B cell (primary cell): ENCODE measurements around the gene PANK1. TPM values are rescaled to one million over a fixed set of nuclear protein-coding genes. Genes with fewer than 3 reads are reported as not detected.

Experiments
- ATAC-seq: fragments of 200-7000 bp; cut with Tn5 transposase; one replicate; pipeline ENCODE4 v1.10.0; 2021; ENCODE audit warnings: low read depth, mild to moderate bottlenecking, moderate number of reproducible peaks, moderate library complexity
- CTCF ChIA-PET: fragments of 350-600 bp; sonication (Branson Sonifier 250); formaldehyde crosslinking; loops from one replicate; lab custom pipeline; 2021; ENCODE audit warnings: antibody characterized with exemption, inconsistent platforms; lab: Charles Lee
- POLR2A ChIA-PET: fragments of 350-600 bp; sonication (Branson Sonifier 250); formaldehyde crosslinking; loops from one replicate; lab custom pipeline; 2021; ENCODE audit warnings: antibody characterized with exemption; lab: Charles Lee
- DNase-seq: peaks from one replicate; pipeline ENCODE4 v3.0.0; 2013
- H2AFZ ChIP-seq: 2 replicates; pipeline ENCODE4 v1.6.1; 2012; ENCODE audit warnings: mild to moderate bottlenecking, low read depth, low read length; ENCODE audit not compliant: insufficient read depth, poor library complexity, severe bottlenecking
- H3K27ac ChIP-seq, 2 donors: 1 replicate in 1 of 2; 2 replicates in 1 of 2; pipeline ENCODE4 v1.5.1; 2012 to 2013; ENCODE audit warnings: low read length in 2 of 2, mild to moderate bottlenecking in 2 of 2, moderate library complexity in 1 of 2
- H3K27me3 ChIP-seq, 4 experiments: fragments of 200-600 bp in 1 of 4; sonication (generic) in 1 of 4; replicated peaks in 1 of 4; 1 replicate in 2 of 4; 2 replicates in 2 of 4; pipeline versions ENCODE4 v1.6.1 to v1.7.0; 2013 to 2016; ENCODE audit warnings: low read length in 3 of 4, mild to moderate bottlenecking in 2 of 4, mixed read lengths in 1 of 4, moderate library complexity in 1 of 4; ENCODE audit not compliant: insufficient read depth in 4 of 4, control insufficient read depth in 3 of 4; ENCODE audit errors: control extremely low read depth in 1 of 4
- H3K36me3 ChIP-seq, 2 experiments: replicated peaks in 1 of 2; 1 replicate in 1 of 2; 2 replicates in 1 of 2; pipeline versions ENCODE4 v1.6.1 to v1.7.1; 2013; ENCODE audit warnings: low read length in 1 of 2; ENCODE audit not compliant: insufficient read depth in 2 of 2, control insufficient read depth in 1 of 2; ENCODE audit errors: control extremely low read depth in 1 of 2, extremely low read depth in 1 of 2
- H3K4me1 ChIP-seq, 2 donors: fragments of 200-600 bp in 1 of 2; sonication (generic) in 1 of 2; 1 replicate in 1 of 2; 2 replicates in 1 of 2; pipeline versions ENCODE4 v1.5.1 to v1.6.1; 2013 to 2017; ENCODE audit warnings: low read length in 2 of 2; ENCODE audit not compliant: control insufficient read depth in 2 of 2, insufficient read depth in 2 of 2
- H3K4me2 ChIP-seq: replicated peaks from 2 replicates; pipeline ENCODE3; 2012; ENCODE audit warnings: mild to moderate bottlenecking, low read depth, low read length; ENCODE audit not compliant: poor library complexity, severe bottlenecking
- H3K4me3 ChIP-seq, 5 experiments: fragments of 200-600 bp in 1 of 5; sonication (generic) in 1 of 5; 1 replicate in 3 of 5; 2 replicates in 2 of 5; pipeline versions ENCODE4 v1.5.1 to v1.7.0; 2011 to 2016; ENCODE audit warnings: low read length in 4 of 5, mild to moderate bottlenecking in 4 of 5, low read depth in 2 of 5, control low read depth in 1 of 5, moderate library complexity in 1 of 5; ENCODE audit not compliant: insufficient read depth in 1 of 5; ENCODE audit errors: control extremely low read depth in 1 of 5, extremely low read depth in 1 of 5
- H3K79me2 ChIP-seq: fragments of 200-600 bp; sonication (generic); one replicate; pipeline ENCODE4 v1.6.0; 2016; ENCODE audit warnings: low read length; ENCODE audit not compliant: control insufficient read depth, insufficient read depth
- H3K9ac ChIP-seq: fragments of 200-600 bp; sonication (generic); 2 replicates; pipeline ENCODE4 v1.6.1; 2017; ENCODE audit warnings: mild to moderate bottlenecking, low read length, moderate library complexity
- H3K9me3 ChIP-seq, 3 donors: one replicate each; pipeline versions ENCODE4 v1.6.1 to v1.7.1; 2013; ENCODE audit warnings: low read length in 2 of 3; ENCODE audit not compliant: control insufficient read depth in 2 of 3, insufficient read depth in 1 of 3; ENCODE audit errors: control extremely low read depth in 1 of 3
- H4K20me1 ChIP-seq: 2 replicates; pipeline ENCODE4 v1.6.0; 2012; ENCODE audit warnings: mild to moderate bottlenecking, low read length; ENCODE audit not compliant: insufficient read depth, control insufficient read depth, poor library complexity, severe bottlenecking
- H3K27ac Mint-ChIP-seq: one replicate; pipeline ENCODE4 v1.8.0; 2021; ENCODE audit warnings: mixed read lengths
- H3K27me3 Mint-ChIP-seq: one replicate; pipeline ENCODE4 v1.8.0; 2021; ENCODE audit warnings: mixed read lengths
- H3K4me1 Mint-ChIP-seq: one replicate; pipeline ENCODE4 v1.8.0; 2021; ENCODE audit warnings: mixed read lengths
- H3K4me3 Mint-ChIP-seq: one replicate; pipeline ENCODE4 v1.8.0; 2021; ENCODE audit warnings: mixed read lengths
- H3K9me3 Mint-ChIP-seq: one replicate; pipeline ENCODE4 v1.8.0; 2022; ENCODE audit warnings: mixed read lengths; ENCODE audit not compliant: insufficient read depth
- EZH2 ChIP-seq: IDR thresholded peaks from 2 replicates; pipeline ENCODE4 v1.6.1; 2012; ENCODE audit warnings: borderline replicate concordance, low read depth, mild to moderate bottlenecking, moderate library complexity, low read length; ENCODE audit not compliant: insufficient read depth, poor library complexity, severe bottlenecking
- WGBS: methylation state at CpG from one replicate; pipeline ENCODE4 v1.1.5; 2013; ENCODE audit warnings: missing lambda C conversion rate; ENCODE audit not compliant: insufficient coverage; 5-methylcytosine and 5-hydroxymethylcytosine counted together
- intact Hi-C: fragments of 100-400 bp; cut with micrococcal nuclease; formaldehyde crosslinking; loops from one replicate; pipeline ENCODE4 v1.10.0; 2022
- polyA plus RNA-seq: library from polyadenylated mRNA; depleted of rRNA; stranded (reverse); fragments of >200 nt; gene quantifications from 2 replicates; pipeline ENCODE4 v1.2.3, GENCODE V29; 2012
- total RNA-seq, 2 donors: library from RNA; stranded (reverse); fragments of 120-200 nt in 1 of 2; gene quantifications; 1 replicate in 1 of 2; 2 replicates in 1 of 2; pipeline versions ENCODE4 v1.2.3 to v1.2.4, GENCODE V29; 2013 to 2022
- TF ChIP-seq, protein P1 (sequence below): fragments of 200-600 bp; IDR thresholded peaks from one replicate; pipeline ENCODE4 v1.8.0; 2022; ENCODE audit warnings: antibody characterized with exemption, mild to moderate bottlenecking

PANK1 gene
- total and polyA plus RNA-seq, 2 donors (not counting 1 experiment from before 2014, with no cell fraction given): 0.31 to 2.9 TPM

DNA sequence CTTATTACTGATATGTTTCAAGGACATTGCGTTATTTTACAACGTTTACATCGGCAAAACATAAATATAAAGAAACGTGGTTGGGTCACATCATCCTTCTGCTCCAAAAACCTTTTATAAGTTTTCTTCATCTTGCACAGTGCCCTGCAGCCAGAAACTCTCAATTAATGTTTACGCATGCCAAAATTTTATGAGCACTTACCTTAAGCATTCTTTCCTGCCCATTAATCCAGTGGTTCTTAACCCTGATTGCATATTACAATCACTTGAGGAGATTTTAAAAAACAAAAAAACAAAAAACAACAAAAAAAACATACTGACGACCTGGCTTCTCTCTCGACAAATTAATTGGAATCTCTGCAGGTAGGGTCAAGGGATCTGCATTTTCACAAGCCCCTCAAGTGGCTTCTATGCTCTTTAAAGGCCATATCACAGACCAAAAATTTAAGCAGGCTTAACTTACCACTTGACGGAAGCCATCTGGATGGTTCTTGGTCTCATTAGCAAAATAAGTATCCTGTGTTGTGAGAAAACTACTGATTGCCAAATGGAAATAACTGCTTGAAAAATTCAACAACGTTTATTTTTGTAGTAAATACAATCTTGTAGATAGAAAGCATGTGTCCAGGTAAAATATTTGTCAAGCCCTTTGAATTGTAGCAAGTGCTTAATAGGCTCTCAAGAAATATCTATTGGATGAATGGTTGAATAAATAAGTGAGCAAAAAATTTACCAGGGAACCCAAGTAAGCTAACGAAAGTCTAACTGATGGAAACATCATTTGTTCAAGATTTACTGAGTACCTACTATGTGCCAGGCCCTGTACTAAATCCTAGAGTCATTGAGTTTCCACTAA, 78.7 kb downstream of the PANK1 start:
- 91% methylated on average over 7 of the region's 10 CpGs for WGBS
- Mint-ChIP-seq H3K9me3 (no peaks in the 10 kb centered on the region), H3K4me3 (no peak overlapping the region), H3K27ac (no peak overlapping the region), H3K27me3 (peaks cover 9% of the 10 kb centered on the region), H3K4me1 (no peaks in the 10 kb centered on the region)
- Histone ChIP-seq H3K4me1 (no peaks in the 10 kb centered on the region), H3K4me3 (no peak overlapping the region), H3K27ac (no peak overlapping the region), H2AFZ (no peak overlapping the region), H3K4me2 (no peak overlapping the region), H3K27me3 (no peaks in the 10 kb centered on the region), H3K9me3 (no peaks in the 10 kb centered on the region), H3K79me2 (no peaks in the 10 kb centered on the region), H3K9ac (no peak overlapping the region), H3K36me3 (no peaks in the 10 kb centered on the region), H4K20me1 (no peaks in the 10 kb centered on the region)
- intact Hi-C loops: loop anchor here (10.0 kb wide), 2 partner anchors 532 to 632 kb away; no protein-coding TSS in a partner anchor
- ChIA-PET POLR2A (no interaction called here), CTCF (interaction anchor here (1.1 kb wide), 1 partner anchor 9 kb away, joined by 5 read pairs; no protein-coding TSS in a partner anchor)
- ATAC-seq (no peak), DNase-seq (no peak)
- TF ChIP-seq, protein P1, sequence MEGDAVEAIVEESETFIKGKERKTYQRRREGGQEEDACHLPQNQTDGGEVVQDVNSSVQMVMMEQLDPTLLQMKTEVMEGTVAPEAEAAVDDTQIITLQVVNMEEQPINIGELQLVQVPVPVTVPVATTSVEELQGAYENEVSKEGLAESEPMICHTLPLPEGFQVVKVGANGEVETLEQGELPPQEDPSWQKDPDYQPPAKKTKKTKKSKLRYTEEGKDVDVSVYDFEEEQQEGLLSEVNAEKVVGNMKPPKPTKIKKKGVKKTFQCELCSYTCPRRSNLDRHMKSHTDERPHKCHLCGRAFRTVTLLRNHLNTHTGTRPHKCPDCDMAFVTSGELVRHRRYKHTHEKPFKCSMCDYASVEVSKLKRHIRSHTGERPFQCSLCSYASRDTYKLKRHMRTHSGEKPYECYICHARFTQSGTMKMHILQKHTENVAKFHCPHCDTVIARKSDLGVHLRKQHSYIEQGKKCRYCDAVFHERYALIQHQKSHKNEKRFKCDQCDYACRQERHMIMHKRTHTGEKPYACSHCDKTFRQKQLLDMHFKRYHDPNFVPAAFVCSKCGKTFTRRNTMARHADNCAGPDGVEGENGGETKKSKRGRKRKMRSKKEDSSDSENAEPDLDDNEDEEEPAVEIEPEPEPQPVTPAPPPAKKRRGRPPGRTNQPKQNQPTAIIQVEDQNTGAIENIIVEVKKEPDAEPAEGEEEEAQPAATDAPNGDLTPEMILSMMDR: no peak
- TF ChIP-seq EZH2: no peak

DNA sequence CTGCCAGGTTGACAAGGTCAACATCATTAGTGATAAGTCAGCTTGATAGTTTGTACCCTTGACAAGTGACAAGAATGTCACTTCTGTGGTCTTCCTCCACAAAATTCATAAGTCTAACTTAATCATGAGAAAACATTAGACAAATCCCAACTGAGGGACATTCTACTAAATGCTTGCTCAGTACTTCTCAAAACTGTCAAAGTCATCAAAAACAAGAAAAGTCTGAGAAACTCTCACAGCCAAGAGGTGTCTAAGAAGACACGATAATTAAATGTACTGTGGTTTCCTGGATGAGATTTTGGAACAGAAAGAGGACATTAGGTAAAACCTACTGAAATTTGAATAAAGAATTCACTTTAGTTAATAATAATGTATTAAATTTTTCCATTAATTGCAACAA, 79.9 kb downstream of the PANK1 start:
- ChIA-PET POLR2A (no interaction called here), CTCF (interaction anchor here (0.7 to 1.6 kb wide), 14 partner anchors 12 to 359 kb away, joined by 3 to 14 read pairs (median 5); partner anchors contain the start of gene CH25H)
- H3K9me3 ChIP-seq: no peaks in the 10 kb centered on the region
- H3K36me3 ChIP-seq: no peaks in the 10 kb centered on the region
- H3K4me3 ChIP-seq: no peak overlapping the region
- DNase-seq: no peak
- no peak overlapping the region for H3K27ac ChIP-seq
- no peak overlapping the region for H3K4me2 ChIP-seq
- Mint-ChIP-seq H3K4me1 (no peaks in the 10 kb centered on the region), H3K27ac (no peak overlapping the region), H3K27me3 (peaks cover 9% of the 10 kb centered on the region), H3K9me3 (no peaks in the 10 kb centered on the region), H3K4me3 (no peak overlapping the region)
- no CpG with 5 or more reads among the region's 1 CpG for WGBS
- no peaks in the 10 kb centered on the region for H3K27me3 ChIP-seq
- H4K20me1 ChIP-seq: no peaks in the 10 kb centered on the region
- H3K9ac ChIP-seq: no peak overlapping the region
- TF ChIP-seq, protein P1: no peak
- no peak for TF ChIP-seq EZH2
- no peak overlapping the region for H2AFZ ChIP-seq
- no peaks in the 10 kb centered on the region for H3K4me1 ChIP-seq
- intact Hi-C loops: loop anchor here (10.0 kb wide), 2 partner anchors 530 to 630 kb away; no protein-coding TSS in a partner anchor
- ATAC-seq: no peak
- no peaks in the 10 kb centered on the region for H3K79me2 ChIP-seq
